Measurements from ENCODE around the gene MRPS10.

Gene MRPS10

DNA sequence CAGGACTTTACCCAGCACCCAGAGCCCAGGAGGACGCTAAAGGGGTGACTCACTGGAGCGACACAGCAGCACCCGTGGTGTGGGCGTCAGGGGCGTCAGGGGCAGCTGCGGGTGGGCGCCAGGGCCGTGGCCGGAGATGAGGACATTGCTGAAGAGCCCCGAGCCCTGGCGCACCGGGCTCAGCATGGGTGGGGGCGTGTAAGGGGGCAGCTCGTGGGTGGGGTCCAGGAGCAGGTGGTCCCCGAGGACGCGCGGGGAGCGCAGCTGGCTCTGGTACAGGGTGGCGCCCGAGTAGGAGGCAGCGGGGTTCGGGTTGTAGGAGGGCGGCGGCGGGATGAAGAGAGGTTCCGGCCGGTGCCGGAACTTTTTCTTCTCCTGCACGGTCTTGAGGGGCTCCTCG lies 41.6 kb upstream of the MRPS10 start:
- Histone ChIP-seq H3K4me3 (ENCODE audit: low read length) (no peak overlapping the region), H3K4me1 (ENCODE audit: low read length) (peaks cover 16% of the 10 kb centered on the region), H3K4me2 (ENCODE audit: low read length) (no peak overlapping the region), H3K79me2 (ENCODE audit: low read length) (no peaks in the 10 kb centered on the region), H3K9me3 (ENCODE audit: insufficient read depth, low read length) (no peaks in the 10 kb centered on the region), H3K9ac (ENCODE audit: low read length) (no peak overlapping the region), H2AFZ (ENCODE audit: low read depth, low read length) (no peak overlapping the region), H3K36me3 (replicated peaks; ENCODE audit: low read depth, low read length) (peaks cover 35% of the 10 kb centered on the region), H3K27ac (ENCODE audit: low read length) (no peak overlapping the region), H4K20me1 (ENCODE audit: insufficient read depth, low read length) (no peaks in the 10 kb centered on the region), H3K27me3 (ENCODE audit: low read depth, low read length) (no peaks in the 10 kb centered on the region)
- TF ChIP-seq, protein P1, sequence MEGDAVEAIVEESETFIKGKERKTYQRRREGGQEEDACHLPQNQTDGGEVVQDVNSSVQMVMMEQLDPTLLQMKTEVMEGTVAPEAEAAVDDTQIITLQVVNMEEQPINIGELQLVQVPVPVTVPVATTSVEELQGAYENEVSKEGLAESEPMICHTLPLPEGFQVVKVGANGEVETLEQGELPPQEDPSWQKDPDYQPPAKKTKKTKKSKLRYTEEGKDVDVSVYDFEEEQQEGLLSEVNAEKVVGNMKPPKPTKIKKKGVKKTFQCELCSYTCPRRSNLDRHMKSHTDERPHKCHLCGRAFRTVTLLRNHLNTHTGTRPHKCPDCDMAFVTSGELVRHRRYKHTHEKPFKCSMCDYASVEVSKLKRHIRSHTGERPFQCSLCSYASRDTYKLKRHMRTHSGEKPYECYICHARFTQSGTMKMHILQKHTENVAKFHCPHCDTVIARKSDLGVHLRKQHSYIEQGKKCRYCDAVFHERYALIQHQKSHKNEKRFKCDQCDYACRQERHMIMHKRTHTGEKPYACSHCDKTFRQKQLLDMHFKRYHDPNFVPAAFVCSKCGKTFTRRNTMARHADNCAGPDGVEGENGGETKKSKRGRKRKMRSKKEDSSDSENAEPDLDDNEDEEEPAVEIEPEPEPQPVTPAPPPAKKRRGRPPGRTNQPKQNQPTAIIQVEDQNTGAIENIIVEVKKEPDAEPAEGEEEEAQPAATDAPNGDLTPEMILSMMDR (IDR thresholded peaks at IDR 0.05; ENCODE audit: low read depth, low read length) = no peak
- TF ChIP-seq EZH2phosphoT487 (IDR thresholded peaks at IDR 0.05; ENCODE audit: low read depth) = no peak

DNA sequence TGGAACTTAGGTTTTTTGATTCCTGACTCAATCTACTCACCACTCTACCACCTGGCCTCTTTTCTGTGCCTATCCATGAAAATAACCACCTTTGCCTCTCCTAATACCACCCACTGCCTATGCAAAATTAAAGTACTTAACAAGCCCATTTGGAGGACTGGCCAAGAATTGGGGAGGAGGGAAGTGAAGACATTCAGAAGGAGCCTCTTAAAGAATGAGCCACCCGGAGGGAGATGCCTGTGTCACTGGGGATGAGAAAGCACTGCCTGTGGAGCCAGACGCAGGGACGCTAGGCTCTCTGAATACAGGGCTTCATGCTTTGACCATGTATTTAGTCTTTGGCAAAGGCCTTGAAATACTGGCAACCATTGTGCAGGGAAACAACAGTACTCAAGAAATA lies 40.0 kb upstream of the MRPS10 start:
- H3K9me3 ChIP-seq (ENCODE audit: insufficient read depth, low read length) = no peaks in the 10 kb centered on the region
- H3K4me1 ChIP-seq (ENCODE audit: low read length) = peaks cover 16% of the 10 kb centered on the region
- H3K27ac ChIP-seq (ENCODE audit: low read length) = no peak overlapping the region
- no peaks in the 10 kb centered on the region for H3K79me2 ChIP-seq (ENCODE audit: low read length)
- H4K20me1 ChIP-seq (ENCODE audit: insufficient read depth, low read length) = no peaks in the 10 kb centered on the region
- H3K27me3 ChIP-seq (ENCODE audit: low read depth, low read length) = no peaks in the 10 kb centered on the region
- H2AFZ ChIP-seq (ENCODE audit: low read depth, low read length) = no peak overlapping the region
- no peak for TF ChIP-seq EZH2phosphoT487 (IDR thresholded peaks at IDR 0.05; ENCODE audit: low read depth)
- TF ChIP-seq, protein P1 (IDR thresholded peaks at IDR 0.05; ENCODE audit: low read depth, low read length) = no peak
- no peak overlapping the region for H3K9ac ChIP-seq (ENCODE audit: low read length)
- no peak overlapping the region for H3K4me2 ChIP-seq (ENCODE audit: low read length)
- no peak overlapping the region for H3K4me3 ChIP-seq (ENCODE audit: low read length)
- H3K36me3 ChIP-seq (replicated peaks; ENCODE audit: low read depth, low read length) = peaks cover 48% of the 10 kb centered on the region

GRCh38 chr6:42257063-42257462 lies 39.4 kb upstream of the MRPS10 start:
- Histone ChIP-seq H3K27me3 (ENCODE audit: low read depth, low read length) (no peaks in the 10 kb centered on the region), H4K20me1 (ENCODE audit: insufficient read depth, low read length) (no peaks in the 10 kb centered on the region), H3K4me1 (ENCODE audit: low read length) (peaks cover 16% of the 10 kb centered on the region), H3K9me3 (ENCODE audit: insufficient read depth, low read length) (no peaks in the 10 kb centered on the region), H2AFZ (ENCODE audit: low read depth, low read length) (no peak overlapping the region), H3K79me2 (ENCODE audit: low read length) (no peaks in the 10 kb centered on the region), H3K36me3 (replicated peaks; ENCODE audit: low read depth, low read length) (peaks cover 53% of the 10 kb centered on the region), H3K9ac (ENCODE audit: low read length) (no peak overlapping the region), H3K27ac (ENCODE audit: low read length) (no peak overlapping the region), H3K4me3 (ENCODE audit: low read length) (no peak overlapping the region), H3K4me2 (ENCODE audit: low read length) (no peak overlapping the region)
- TF ChIP-seq, protein P1 (IDR thresholded peaks at IDR 0.05; ENCODE audit: low read depth, low read length) = no peak
- no peak for TF ChIP-seq EZH2phosphoT487 (IDR thresholded peaks at IDR 0.05; ENCODE audit: low read depth)

GRCh38 chr6:42255050-42255449 lies 37.4 kb upstream of the MRPS10 start:
- TF ChIP-seq EZH2phosphoT487 (IDR thresholded peaks at IDR 0.05; ENCODE audit: low read depth) = no peak
- TF ChIP-seq, protein P1 (IDR thresholded peaks at IDR 0.05; ENCODE audit: low read depth, low read length) = no peak
- no peaks in the 10 kb centered on the region for H3K9me3 ChIP-seq (ENCODE audit: insufficient read depth, low read length)
- no peaks in the 10 kb centered on the region for H3K27me3 ChIP-seq (ENCODE audit: low read depth, low read length)
- no peak overlapping the region for H3K4me2 ChIP-seq (ENCODE audit: low read length)
- no peak overlapping the region for H3K9ac ChIP-seq (ENCODE audit: low read length)
- H3K36me3 ChIP-seq (replicated peaks; ENCODE audit: low read depth, low read length) = peaks cover 57% of the 10 kb centered on the region
- no peaks in the 10 kb centered on the region for H4K20me1 ChIP-seq (ENCODE audit: insufficient read depth, low read length)
- H2AFZ ChIP-seq (ENCODE audit: low read depth, low read length) = no peak overlapping the region
- no peaks in the 10 kb centered on the region for H3K79me2 ChIP-seq (ENCODE audit: low read length)
- H3K4me1 ChIP-seq (ENCODE audit: low read length) = peaks cover 3% of the 10 kb centered on the region
- no peak overlapping the region for H3K27ac ChIP-seq (ENCODE audit: low read length)
- H3K4me3 ChIP-seq (ENCODE audit: low read length) = no peak overlapping the region
